IMR-90 (cell line): Measurements from ENCODE around the gene L3MBTL4. TPM values are rescaled to one million over a fixed set of nuclear protein-coding genes. Genes with fewer than 3 reads are reported as not detected.

Source experiments
- ATAC-seq: fragments of 200-7000 bp; cut with Tn5 transposase; 2 replicates; pipeline ENCODE4 v1.9.1; 2020; ENCODE audit warnings: low read depth, mild to moderate bottlenecking, moderate library complexity
- BruUV-seq: library from RNA; stranded (reverse); fragments of 400-500 nt; replicated peaks from 2 replicates; lab custom pipeline; 2021; lab: Mats Ljungman, UMichigan
- CTCF ChIA-PET: fragments of 300-600 bp; formaldehyde crosslinking; extraction: SDS; loops from one replicate; lab custom pipeline; 2021; ENCODE audit warnings: antibody characterized with exemption; lab: Yijun Ruan, JAX
- POLR2A ChIA-PET: fragments of 300-600 bp; sonication (Branson Sonifier 250); formaldehyde crosslinking; loops from one replicate; lab custom pipeline; 2022; ENCODE audit warnings: antibody characterized with exemption; ENCODE audit not compliant: unreplicated experiment; lab: Charles Lee
- DNase-seq: peaks from one replicate; pipeline ENCODE4 v3.0.0; 2013
- H2AFZ ChIP-seq: replicated peaks from 2 replicates; pipeline ENCODE3; 2013; ENCODE audit warnings: low read length, mild to moderate bottlenecking; ENCODE audit not compliant: poor library complexity
- H2AK5ac ChIP-seq: 2 replicates; pipeline ENCODE4 v1.6.1; 2013; ENCODE audit warnings: low read depth, low read length, inconsistent platforms
- H2AK9ac ChIP-seq: replicated peaks from 2 replicates; pipeline ENCODE3; 2013; ENCODE audit warnings: mild to moderate bottlenecking, low read depth, low read length, moderate library complexity; ENCODE audit not compliant: poor library complexity
- H2BK120ac ChIP-seq: 2 replicates; pipeline ENCODE4 v1.6.1; 2013; ENCODE audit warnings: low read depth, low read length, inconsistent platforms
- H2BK15ac ChIP-seq: 3 replicates; pipeline ENCODE4 v1.6.1; 2013; ENCODE audit warnings: low read depth, low read length, inconsistent platforms
- H2BK20ac ChIP-seq: 2 replicates; pipeline ENCODE4 v1.6.1; 2013; ENCODE audit warnings: low read depth, mild to moderate bottlenecking, inconsistent platforms, low read length, moderate library complexity
- H2BK5ac ChIP-seq: 2 replicates; pipeline ENCODE4 v1.6.1; 2013; ENCODE audit warnings: mild to moderate bottlenecking, low read depth, low read length, inconsistent platforms; ENCODE audit not compliant: poor library complexity, severe bottlenecking
- H3K14ac ChIP-seq: replicated peaks from 2 replicates; pipeline ENCODE4 v1.6.1; 2013; ENCODE audit warnings: low read depth, low read length, inconsistent platforms
- H3K18ac ChIP-seq: 2 replicates; pipeline ENCODE4 v1.6.1; 2013; ENCODE audit warnings: low read depth, low read length, control low read depth
- H3K23ac ChIP-seq: 2 replicates; pipeline ENCODE4 v1.6.1; 2013; ENCODE audit warnings: low read depth, low read length, inconsistent platforms
- H3K27ac ChIP-seq: 2 replicates; pipeline ENCODE4 v1.5.1; 2013; ENCODE audit warnings: mild to moderate bottlenecking, control low read depth, low read length; ENCODE audit not compliant: insufficient read depth
- H3K27me3 ChIP-seq: 2 replicates; pipeline ENCODE4 v1.6.1; 2013; ENCODE audit warnings: low read length; ENCODE audit not compliant: control insufficient read depth, insufficient read depth
- H3K36me3 ChIP-seq: 2 replicates; pipeline ENCODE4 v1.6.1; 2013; ENCODE audit warnings: low read length, mixed read lengths; ENCODE audit not compliant: control insufficient read depth, insufficient read depth
- H3K4ac ChIP-seq: 2 replicates; pipeline ENCODE4 v1.6.1; 2013; ENCODE audit warnings: low read depth, low read length, inconsistent platforms
- H3K4me1 ChIP-seq: 2 replicates; pipeline ENCODE4 v1.6.1; 2013; ENCODE audit warnings: low read length, mixed read lengths; ENCODE audit not compliant: control insufficient read depth, insufficient read depth
- H3K4me2 ChIP-seq: 2 replicates; pipeline ENCODE4 v1.6.1; 2013; ENCODE audit warnings: low read depth, mild to moderate bottlenecking, control low read depth, low read length, moderate library complexity
- H3K4me3 ChIP-seq: 2 replicates; pipeline ENCODE4 v1.5.1; 2013; ENCODE audit warnings: low read depth, mild to moderate bottlenecking, control low read depth, low read length, moderate library complexity; ENCODE audit not compliant: insufficient read depth
- H3K56ac ChIP-seq: 2 replicates; pipeline ENCODE4 v1.6.1; 2013; ENCODE audit warnings: low read length, inconsistent platforms; ENCODE audit not compliant: insufficient read depth; ENCODE audit errors: extremely low read depth
- H3K79me1 ChIP-seq, 2 experiments: 2 replicates each; pipeline ENCODE4 v1.6.1; 2013; ENCODE audit warnings: low read length in 2 of 2, inconsistent platforms in 1 of 2, low read depth in 1 of 2
- H3K9ac ChIP-seq: 2 replicates; pipeline ENCODE4 v1.6.1; 2013; ENCODE audit warnings: low read depth, low read length, control low read depth
- H3K9me1 ChIP-seq: 2 replicates; pipeline ENCODE4 v1.6.1; 2013; ENCODE audit warnings: low read length, inconsistent platforms; ENCODE audit not compliant: insufficient read depth
- H3K9me3 ChIP-seq: 2 replicates; pipeline ENCODE4 v1.6.1; 2013; ENCODE audit warnings: low read length; ENCODE audit not compliant: control insufficient read depth, insufficient read depth
- H4K20me1 ChIP-seq: 2 replicates; pipeline ENCODE4 v1.6.1; 2013; ENCODE audit warnings: low read length, inconsistent platforms; ENCODE audit not compliant: insufficient read depth
- H4K5ac ChIP-seq: 2 replicates; pipeline ENCODE4 v1.6.1; 2013; ENCODE audit warnings: mild to moderate bottlenecking, low read depth, low read length, control low read depth
- H4K8ac ChIP-seq, 2 experiments: 2 replicates each; pipeline ENCODE4 v1.6.1; 2013; ENCODE audit warnings: low read depth in 2 of 2, low read length in 2 of 2, control low read depth in 1 of 2, inconsistent platforms in 1 of 2
- H4K91ac ChIP-seq: 2 replicates; pipeline ENCODE4 v1.6.1; 2013; ENCODE audit warnings: low read depth, low read length, inconsistent platforms; ENCODE audit not compliant: insufficient read depth
- BHLHE40 ChIP-seq: fragments of 150-350 bp; IDR thresholded peaks from 2 replicates; pipeline ENCODE4 v1.6.1; 2016; ENCODE audit warnings: mild to moderate bottlenecking, low read depth, low read length
- CEBPB ChIP-seq: IDR thresholded peaks from 2 replicates; pipeline ENCODE4 v1.6.1; 2012; ENCODE audit warnings: low read depth, low read length, improper control_type of control experiment
- CHD1 ChIP-seq: IDR thresholded peaks from 2 replicates; pipeline ENCODE4 v1.6.1; 2012; ENCODE audit warnings: low read depth, low read length, improper control_type of control experiment
- CTCF ChIP-seq: conservative IDR thresholded peaks from 2 replicates; pipeline ENCODE4 v1.5.1; 2012; ENCODE audit warnings: mild to moderate bottlenecking, low read depth, low read length, improper control_type of control experiment
- ELK1 ChIP-seq: fragments of 150-350 bp; IDR thresholded peaks from 2 replicates; pipeline ENCODE4 v1.6.1; 2016; ENCODE audit warnings: low read depth, mild to moderate bottlenecking, low read length, moderate library complexity, borderline replicate concordance
- FOS ChIP-seq: fragments of 150-350 bp; IDR thresholded peaks from 2 replicates; pipeline ENCODE4 v1.6.1; 2016; ENCODE audit warnings: low read depth, low read length
- MAFK ChIP-seq: IDR thresholded peaks from 2 replicates; pipeline ENCODE4 v1.6.1; 2012; ENCODE audit warnings: low read depth, low read length, improper control_type of control experiment
- MAZ ChIP-seq: IDR thresholded peaks from 2 replicates; pipeline ENCODE4 v1.6.1; 2012; ENCODE audit warnings: low read depth, mild to moderate bottlenecking, low read length, improper control_type of control experiment, moderate library complexity, borderline replicate concordance
- MXI1 ChIP-seq: IDR thresholded peaks from 2 replicates; pipeline ENCODE4 v1.6.1; 2012; ENCODE audit warnings: low read depth, mild to moderate bottlenecking, low read length, moderate library complexity, borderline replicate concordance
- NFE2L2 ChIP-seq: fragments of 150-350 bp; IDR thresholded peaks from 2 replicates; pipeline ENCODE4 v1.6.1; 2016; ENCODE audit warnings: low read depth, mild to moderate bottlenecking, low read length
- POLR2A ChIP-seq: IDR thresholded peaks from 2 replicates; pipeline ENCODE4 v1.6.1; 2012; ENCODE audit warnings: mild to moderate bottlenecking, low read depth, low read length
- RAD21 ChIP-seq: IDR thresholded peaks from 2 replicates; pipeline ENCODE4 v1.6.1; 2012; ENCODE audit warnings: low read length, improper control_type of control experiment
- RCOR1 ChIP-seq: IDR thresholded peaks from 2 replicates; pipeline ENCODE4 v1.6.1; 2012; ENCODE audit warnings: mild to moderate bottlenecking, low read length, improper control_type of control experiment; ENCODE audit not compliant: insufficient replicate concordance
- RFX5 ChIP-seq: IDR thresholded peaks from 2 replicates; pipeline ENCODE4 v1.8.0; 2012; ENCODE audit warnings: low read depth, mild to moderate bottlenecking, low read length, moderate library complexity
- SMC3 ChIP-seq: fragments of 150-350 bp; IDR thresholded peaks from 2 replicates; pipeline ENCODE4 v1.6.1; 2016; ENCODE audit warnings: low read depth, mild to moderate bottlenecking, antibody characterized with exemption, low read length, moderate library complexity
- USF2 ChIP-seq: fragments of 150-350 bp; IDR thresholded peaks from 2 replicates; pipeline ENCODE4 v1.6.1; 2017; ENCODE audit warnings: mild to moderate bottlenecking, antibody characterized with exemption, low read length, low read depth
- WGBS, 2 experiments: methylation state at CpG; one replicate each; pipeline versions ENCODE4 v1.1.5 to v1.1.7; 2013; ENCODE audit warnings: missing lambda C conversion rate in 2 of 2; ENCODE audit not compliant: insufficient read length in 1 of 2; ENCODE audit errors: extremely low coverage in 2 of 2; 5-methylcytosine and 5-hydroxymethylcytosine counted together
- dilution Hi-C: fragments of 300-500 bp; cut with HindIII; formaldehyde crosslinking; loops from one replicate; pipeline ENCODE4 v1.14.3; 2018; ENCODE audit warnings: low sequenced_read_pairs; ENCODE audit not compliant: unreplicated experiment
- in situ Hi-C: fragments of 300-500 bp; cut with MboI; formaldehyde crosslinking; loops from 3 replicates; pipeline ENCODE4 v1.14.3; 2019; ENCODE audit warnings: low sequenced_read_pairs, inconsistent platforms, mixed read lengths
- intact Hi-C: fragments of 100-400 bp; cut with micrococcal nuclease; formaldehyde crosslinking; loops from 2 replicates; pipeline ENCODE4 v1.10.0; 2022
- polyA plus RNA-seq, 3 experiments: library from polyadenylated mRNA; depleted of rRNA; stranded (reverse); fragments of >200 nt; gene quantifications; 2 replicates each; pipeline ENCODE4 v1.2.3, GENCODE V29; 2012; ENCODE audit warnings: low replicate concordance in 1 of 3
- total RNA-seq: library from RNA; depleted of rRNA; stranded (reverse); fragments of >200 nt; gene quantifications from 2 replicates; pipeline ENCODE4 v1.2.3, GENCODE V29; 2012

L3MBTL4 gene
- total and polyA plus RNA-seq, 2 of the 4 experiments (the other 2 are of a cell fraction) = under 0.01 to 0.02 TPM

DNA sequence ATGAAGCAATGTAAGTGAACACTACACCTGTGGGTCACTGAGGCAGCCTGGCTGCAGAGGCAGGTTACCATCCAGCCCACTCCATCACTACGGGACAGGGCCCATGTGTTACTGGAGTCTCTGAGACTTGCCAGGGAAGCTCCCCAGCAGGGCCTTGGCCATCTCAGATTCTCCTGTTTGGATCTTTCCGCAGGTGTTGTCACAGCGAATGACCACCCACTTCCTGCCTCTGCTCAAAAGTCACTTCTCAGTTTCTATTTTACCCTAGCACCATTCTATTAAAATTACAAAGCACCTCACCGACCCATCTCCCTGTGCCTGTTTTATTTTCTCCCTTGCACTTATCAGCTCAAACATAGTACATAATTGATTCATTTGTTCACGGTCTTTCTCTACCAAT is 34.5 kb upstream of the L3MBTL4 start:
- in situ Hi-C loops = no loop called here
- Histone ChIP-seq H2BK15ac (no peak overlapping the region), H3K14ac (no peak overlapping the region), H3K18ac (no peak overlapping the region), H2AK5ac (no peak overlapping the region), H4K8ac (no peak overlapping the region), H2BK5ac (no peak overlapping the region), H3K4ac (no peak overlapping the region), H3K27ac (no peak overlapping the region), H3K9me3 (no peaks in the 10 kb centered on the region), H3K9ac (no peak overlapping the region), H2AK9ac (no peak overlapping the region), H3K9me1 (no peaks in the 10 kb centered on the region), H3K4me2 (no peak overlapping the region), H2BK20ac (no peak overlapping the region), H3K27me3 (no peaks in the 10 kb centered on the region; the same call in 1 of the 2 replicates), H4K91ac (no peak overlapping the region), H4K20me1 (no peaks in the 10 kb centered on the region), H3K79me1 (no peaks in the 10 kb centered on the region), H3K56ac (no peak overlapping the region), H3K4me1 (no peaks in the 10 kb centered on the region), H3K36me3 (no peaks in the 10 kb centered on the region), H2BK120ac (no peak overlapping the region), H3K4me3 (no peak overlapping the region), H4K5ac (no peak overlapping the region), H2AFZ (no peak overlapping the region), H3K23ac (no peak overlapping the region)
- BruUV-seq = no TSS peak
- no peak for TF ChIP-seq SMC3
- no peak for TF ChIP-seq RFX5
- TF ChIP-seq RCOR1 = no peak
- TF ChIP-seq MXI1 = no peak
- TF ChIP-seq CEBPB = no peak
- no peak for TF ChIP-seq USF2
- TF ChIP-seq CHD1 = no peak
- no peak for TF ChIP-seq NFE2L2
- TF ChIP-seq MAFK = no peak
- no peak for TF ChIP-seq ELK1
- TF ChIP-seq MAZ = no peak
- no peak for TF ChIP-seq CTCF
- TF ChIP-seq FOS = no peak
- TF ChIP-seq RAD21 = no peak
- TF ChIP-seq BHLHE40 = no peak
- no peak for TF ChIP-seq POLR2A
- DNase-seq = no peak
- CTCF ChIA-PET = interaction anchor here (0.8 kb wide), 1 partner anchor 16 kb away, joined by 3 read pairs; no protein-coding TSS in a partner anchor
- intact Hi-C loops = no loop called here
- no peak for ATAC-seq
- POLR2A ChIA-PET = no interaction called here
- dilution Hi-C loops = no loop called here
- WGBS, 2 experiments = 60% methylated on average over 1 of the region's 5 CpGs; no CpG with 5 or more reads in 1 of the 2 experiments
